ENCODE data around the gene GSK3A. TPM values are rescaled to one million over a fixed set of nuclear protein-coding genes. Genes with fewer than 3 reads are reported as not detected.
A peak's percentile ranks its signal among the peaks of the same experiment; 100 is the strongest.
"Not testable (repeated sequence)": the region's sequence is repeated elsewhere in the genome, so short reads cannot be mapped to it uniquely, and the experiment has no call there.

The GSK3A gene
- total RNA-seq, 1 donor from 2014 or later: 36.0 TPM

- peak; percentile 100 for DNase-seq (ENCODE audit: low spot score)
These were observed 26.5 kb upstream of the GSK3A start, which contains the start of gene CIC for GRCh38 chr19:42268704-42269477. CIC (plus strand) TSS chr19:42269252; CDS start chr19:42271784, 2,532 bp downstream.

GRCh38 chr19:42268142-42268703, 25.8 kb upstream of the GSK3A start:
- DNase-seq (ENCODE audit: low spot score): peak; percentile 98

- DNase-seq (ENCODE audit: low spot score): no peak
These were observed 25.3 kb upstream of the GSK3A start for GRCh38 chr19:42267644-42268141.

GRCh38 chr19:42266928-42267603, 24.7 kb upstream of the GSK3A start:
- not testable (repeated sequence) for DNase-seq (ENCODE audit: low spot score)

- not testable (repeated sequence) for DNase-seq (ENCODE audit: low spot score)
These were observed 23.7 kb upstream of the GSK3A start for GRCh38 chr19:42266105-42266504.

- no peak for DNase-seq (ENCODE audit: low spot score)
These were observed 19.4 kb upstream of the GSK3A start for GRCh38 chr19:42261763-42262162.

GRCh38 chr19:42257842-42258241, 15.4 kb upstream of the GSK3A start:
- DNase-seq (ENCODE audit: low spot score): not testable (repeated sequence)

- no peak for DNase-seq (ENCODE audit: low spot score)
These were observed 13.7 kb upstream of the GSK3A start for GRCh38 chr19:42255766-42256745.

GRCh38 chr19:42254850-42255765, 12.7 kb upstream of the GSK3A start, which contains the start of gene ERF:
ERF (minus strand) TSS chr19:42255128; CDS start chr19:42254999, 129 bp downstream.
- DNase-seq (ENCODE audit: low spot score): peak; percentile 99

- no peak for DNase-seq (ENCODE audit: low spot score)
These were observed 11.9 kb upstream of the GSK3A start for GRCh38 chr19:42254089-42254849.

GRCh38 chr19:42253245-42254088, 11.1 kb upstream of the GSK3A start:
- no peak for DNase-seq (ENCODE audit: low spot score)

GRCh38 chr19:42252365-42253244, 10.2 kb upstream of the GSK3A start:
- no peak for DNase-seq (ENCODE audit: low spot score)

- DNase-seq (ENCODE audit: low spot score): no peak
These were observed 9.4 kb upstream of the GSK3A start for GRCh38 chr19:42251572-42252358.

- DNase-seq (ENCODE audit: low spot score): no peak
These were observed 8.5 kb upstream of the GSK3A start for GRCh38 chr19:42250666-42251531.

- DNase-seq (ENCODE audit: low spot score): no peak
These were observed 7.8 kb upstream of the GSK3A start for GRCh38 chr19:42250183-42250665.
